Activated CD8-positive, alpha-beta memory T cell treated with anti-CD3 and anti-CD28 coated beads, Interleukin-2, amount 50 U/mL, for 24 hours (primary cell): ENCODE measurements around the gene PRDM16.

Experiments
- DNase-seq: peaks from one replicate; pipeline ENCODE4 v3.0.0-alpha.2; 2020; ENCODE audit errors: extremely low read depth

The PRDM16 gene

DNA sequence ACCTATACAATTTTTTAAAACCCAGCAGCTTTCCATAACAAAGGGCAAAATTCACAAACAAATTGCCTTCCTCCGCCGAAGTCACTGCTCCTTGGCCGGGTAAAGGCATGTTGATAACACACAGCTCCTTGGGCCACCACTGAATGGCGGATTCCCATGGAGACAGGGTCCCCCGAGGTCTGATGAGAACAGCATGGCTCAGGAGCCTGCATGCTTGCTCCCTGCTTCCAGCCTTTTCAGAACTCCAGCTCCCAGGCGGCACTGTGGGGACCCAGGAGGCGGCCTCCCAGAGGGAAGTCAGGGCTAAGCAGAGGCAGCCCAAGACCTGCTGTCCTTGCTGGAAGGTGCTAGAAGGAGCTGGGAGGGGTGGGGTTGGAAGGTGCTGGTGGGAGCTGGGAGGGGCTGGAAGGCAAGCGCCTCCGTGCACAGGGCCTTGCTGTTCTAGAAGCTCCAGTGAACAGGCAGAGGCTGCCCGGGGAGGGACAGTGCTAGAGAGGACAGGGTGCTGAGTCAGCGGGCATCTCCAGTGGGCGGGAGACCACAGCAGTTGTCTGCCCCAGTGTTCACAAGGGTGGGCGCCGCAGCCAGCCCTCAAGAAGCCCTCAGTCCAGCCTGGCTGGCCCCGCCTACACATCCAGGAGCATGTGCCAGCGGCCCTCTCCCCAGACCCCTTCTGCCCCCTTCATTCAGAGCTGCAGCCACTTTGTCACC is 35.1 kb downstream of the PRDM16 start:
- no peak for DNase-seq

DNA sequence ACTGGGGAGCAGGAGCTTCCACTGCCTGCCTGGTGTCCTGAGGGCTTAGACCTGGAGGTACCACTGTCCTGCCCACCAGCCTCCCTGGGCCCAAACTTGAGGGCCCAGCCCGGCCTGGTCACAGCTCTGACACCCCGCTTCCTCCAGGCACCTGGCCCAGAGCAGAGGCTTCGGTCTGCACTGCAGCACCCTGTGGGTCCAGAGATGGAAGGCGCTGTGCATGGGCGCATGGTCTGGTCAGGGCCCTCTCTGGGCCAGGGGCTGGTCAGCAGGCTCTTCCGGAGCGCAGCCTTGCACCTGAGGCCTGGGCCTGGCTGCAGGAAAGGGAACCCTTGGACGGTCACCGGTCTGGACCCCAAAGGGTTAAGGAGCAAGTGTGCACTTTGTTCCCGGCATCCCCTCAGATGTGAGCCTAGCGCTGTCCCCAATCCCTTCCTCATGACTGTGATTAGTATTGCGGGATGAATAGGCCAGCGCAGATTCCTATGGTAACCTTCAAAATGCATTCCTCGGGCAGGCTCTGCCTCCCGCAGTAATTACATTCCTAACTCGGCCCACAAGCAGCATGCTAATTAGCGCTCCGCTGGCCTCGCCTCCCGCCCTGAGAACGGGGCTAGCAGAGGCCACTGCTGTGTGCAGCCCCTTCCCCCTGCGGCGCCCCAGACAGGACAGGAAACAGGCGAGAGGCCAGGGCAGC is 36.3 kb downstream of the PRDM16 start:
- DNase-seq: no peak

DNA sequence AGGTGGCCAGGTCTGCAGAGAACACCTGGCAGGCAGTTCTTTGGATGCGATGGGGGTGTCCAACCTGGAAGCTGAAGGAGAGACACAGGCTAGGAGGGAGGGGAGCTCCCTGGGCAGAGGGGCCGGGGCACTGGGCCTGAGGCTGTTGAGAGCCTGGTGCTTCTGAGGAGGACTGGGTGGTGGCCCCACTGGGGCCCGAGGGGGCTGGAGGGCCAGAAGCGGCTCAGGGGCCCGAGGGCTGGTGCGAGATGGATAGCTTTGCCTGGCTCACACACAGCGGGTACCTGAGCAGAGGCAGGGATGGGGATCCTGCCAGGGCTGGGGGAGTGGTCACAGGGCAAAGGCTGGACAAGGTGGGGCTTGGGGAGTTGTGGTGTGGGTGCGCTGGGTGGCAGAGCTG is 37.2 kb downstream of the PRDM16 start:
- no peak for DNase-seq

DNA sequence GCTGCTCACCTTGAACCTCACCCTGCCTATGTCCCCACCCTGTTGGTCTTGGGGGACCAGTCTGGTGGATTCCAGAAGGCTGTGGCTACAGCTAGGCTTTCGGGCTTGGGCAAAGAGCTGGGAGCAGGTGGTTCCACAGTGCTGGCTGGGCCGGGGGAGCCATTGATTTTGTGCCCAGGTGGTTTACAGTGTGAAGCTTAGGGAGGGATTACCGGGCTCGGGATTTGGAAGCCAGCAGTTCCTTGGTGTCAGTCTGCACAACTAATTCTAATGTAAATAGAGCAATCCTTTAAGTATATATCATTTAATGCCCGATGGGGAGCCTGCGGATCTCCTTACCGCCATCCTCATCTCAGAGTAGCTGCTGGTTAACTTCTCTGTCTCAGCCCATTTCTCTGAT is 38.2 kb downstream of the PRDM16 start:
- DNase-seq: no peak

DNA sequence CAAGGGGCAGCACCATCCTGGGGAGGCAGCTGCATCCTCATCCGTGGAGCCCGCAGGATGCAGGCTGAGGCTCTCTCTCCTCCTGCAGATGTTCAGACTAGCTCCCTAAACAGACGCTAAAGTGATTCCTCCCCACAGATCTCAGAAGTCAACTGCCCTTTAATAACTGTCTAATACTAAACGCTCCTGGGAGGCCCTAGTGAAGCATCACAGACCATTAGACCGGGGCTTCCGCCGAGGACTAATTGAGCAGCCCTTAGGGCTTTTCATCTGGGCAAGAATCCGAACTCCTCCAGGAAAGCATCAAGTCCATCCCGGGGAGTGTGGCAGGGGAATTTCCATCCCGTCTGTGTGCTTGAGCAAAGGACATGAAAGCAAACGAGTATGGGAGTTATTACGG is 40.4 kb downstream of the PRDM16 start:
- DNase-seq: no peak

DNA sequence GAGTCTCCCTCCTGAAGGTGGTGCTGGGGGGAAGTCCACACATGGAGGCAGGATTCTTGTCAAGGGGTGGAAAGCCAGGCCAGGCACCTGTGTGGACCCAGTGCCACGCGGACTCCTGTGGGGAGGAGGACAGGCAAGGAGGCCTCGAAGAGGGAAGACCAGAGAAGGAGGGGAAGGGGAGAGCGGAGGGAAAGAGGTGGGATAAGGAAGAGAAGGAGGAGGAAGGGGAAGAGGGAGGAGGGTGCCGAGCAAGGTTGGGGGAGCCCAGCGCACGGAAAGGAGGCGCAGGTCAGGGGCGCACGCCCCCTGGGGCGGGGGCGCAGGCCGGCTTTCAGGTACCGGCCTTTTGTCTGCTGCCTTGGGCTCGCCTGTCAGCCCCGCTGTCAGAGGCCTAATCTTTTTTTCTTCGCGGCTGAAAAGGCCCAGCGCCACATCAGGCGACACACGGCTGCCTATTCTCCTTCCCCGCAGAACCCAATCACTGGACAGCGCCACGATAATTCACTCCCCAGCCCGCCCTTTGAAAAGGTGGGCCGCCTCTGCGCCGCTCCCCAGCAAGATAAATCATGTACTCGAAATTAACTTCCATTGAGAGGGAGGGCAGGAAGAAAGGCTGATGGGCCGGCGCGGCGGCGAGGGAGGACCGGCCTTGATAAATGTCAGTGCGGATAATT is 42.5 kb downstream of the PRDM16 start:
- no peak for DNase-seq

DNA sequence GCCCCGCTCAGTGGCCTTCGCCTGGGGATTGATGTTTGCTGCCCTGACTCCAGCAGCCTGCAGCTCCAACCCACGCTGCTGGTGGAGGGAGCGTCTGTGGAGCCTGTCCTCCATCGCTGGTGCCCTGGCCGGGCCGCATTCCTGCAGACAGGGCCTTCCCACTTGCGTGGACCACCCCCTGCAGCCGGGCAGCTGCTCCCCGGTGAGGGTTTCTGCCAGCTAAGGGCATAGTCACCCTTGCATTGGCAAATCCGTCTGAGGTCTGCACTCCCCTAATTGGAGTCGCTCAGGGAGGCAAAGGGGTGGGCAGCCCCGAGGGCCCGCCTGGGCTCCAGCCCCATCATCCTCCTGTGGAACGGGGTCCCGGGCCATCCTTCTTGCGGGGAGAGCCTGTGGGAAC is 43.5 kb downstream of the PRDM16 start:
- DNase-seq: no peak

DNA sequence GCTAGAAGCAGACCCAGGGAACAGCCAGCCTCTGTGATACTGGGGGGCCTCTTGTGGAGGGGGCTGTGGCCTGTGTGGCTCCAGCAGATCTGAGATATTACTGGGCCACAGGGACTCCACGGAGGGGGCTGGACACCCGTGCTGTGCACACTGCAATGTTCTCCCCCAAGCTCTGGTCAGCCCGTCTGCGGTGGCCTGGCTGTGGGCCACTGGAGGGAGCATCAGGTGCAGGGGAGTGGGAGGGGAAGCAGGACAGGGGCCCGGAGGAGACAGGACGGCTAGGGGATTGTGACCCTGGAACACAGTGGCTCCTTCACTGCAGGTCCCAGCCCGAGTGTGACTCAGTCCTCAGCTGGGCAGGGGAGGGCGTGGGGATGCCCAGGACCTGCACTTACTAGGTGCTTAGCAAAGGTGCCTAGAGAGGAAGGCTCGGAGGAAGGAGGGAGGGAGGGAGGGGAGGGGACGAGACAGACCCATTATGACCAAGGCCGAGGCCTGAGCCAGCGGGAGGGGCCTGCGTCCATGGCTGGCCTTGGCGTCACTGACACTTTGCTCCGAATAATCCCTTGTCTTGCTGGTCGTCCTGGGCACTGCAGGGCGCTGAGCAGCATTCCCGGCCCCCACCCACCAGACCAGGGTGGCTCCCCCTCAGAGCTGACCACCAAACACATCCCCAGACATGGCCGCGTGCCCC is 44.2 kb downstream of the PRDM16 start:
- DNase-seq: no peak

DNA sequence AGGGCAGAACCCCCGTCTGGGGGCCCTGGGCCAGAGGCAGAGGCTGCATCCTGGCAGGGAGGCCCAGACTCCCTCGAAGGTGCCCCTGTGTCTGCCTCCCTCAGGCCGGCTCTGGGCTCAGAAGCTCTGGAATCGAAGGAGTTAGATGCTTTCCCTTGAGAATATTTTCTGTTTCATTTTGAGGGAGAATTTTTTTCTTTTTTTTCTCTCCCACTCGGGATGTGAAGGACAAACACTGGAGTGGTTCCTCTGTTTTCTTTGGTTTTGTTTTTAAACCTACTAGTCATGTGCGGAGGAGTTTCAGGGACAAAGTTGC is 44.7 kb downstream of the PRDM16 start:
- DNase-seq: no peak

DNA sequence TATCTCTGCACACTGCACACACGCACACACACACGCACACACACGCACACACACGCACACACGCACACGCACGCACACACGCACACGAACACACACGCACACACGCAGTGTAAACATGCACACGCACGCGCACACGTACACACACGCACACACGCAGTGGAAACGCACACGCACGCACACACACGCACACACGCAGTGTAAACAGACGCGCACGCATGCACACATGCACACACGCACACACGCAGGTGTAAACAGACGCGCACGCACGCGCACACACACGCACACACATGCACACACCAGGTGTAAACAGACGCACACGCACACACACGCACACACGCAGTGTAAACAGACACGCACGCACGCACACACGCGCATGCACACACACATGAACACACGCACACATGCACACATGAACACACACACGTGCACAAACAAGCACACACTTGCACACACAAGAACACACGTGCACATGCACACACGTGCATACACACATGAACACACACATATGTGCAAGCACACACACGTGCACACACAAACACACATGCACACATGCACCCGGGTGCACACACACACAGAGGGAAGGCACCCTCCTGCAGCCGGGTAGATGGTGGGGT is 45.2 kb downstream of the PRDM16 start:
- no peak for DNase-seq

DNA sequence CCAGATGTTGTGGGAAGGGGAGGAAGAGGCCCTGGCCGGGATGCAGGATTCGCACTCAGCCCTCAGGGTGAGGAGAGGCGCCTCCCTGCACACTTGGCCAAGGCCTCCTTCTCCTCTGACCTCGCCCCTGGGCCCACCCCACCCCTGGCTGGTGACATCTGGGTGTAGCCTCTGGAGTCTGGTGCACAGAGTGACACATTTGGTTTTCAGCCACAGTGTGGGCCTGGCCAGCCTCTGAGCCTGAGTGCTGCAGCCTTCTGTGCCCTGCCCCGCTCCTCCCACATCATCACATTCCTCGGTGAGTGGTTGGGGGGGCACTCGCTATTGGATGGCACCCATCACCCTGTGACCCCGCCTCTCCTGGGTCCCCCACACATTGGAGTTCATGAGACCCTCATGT is 45.8 kb downstream of the PRDM16 start:
- no peak for DNase-seq

DNA sequence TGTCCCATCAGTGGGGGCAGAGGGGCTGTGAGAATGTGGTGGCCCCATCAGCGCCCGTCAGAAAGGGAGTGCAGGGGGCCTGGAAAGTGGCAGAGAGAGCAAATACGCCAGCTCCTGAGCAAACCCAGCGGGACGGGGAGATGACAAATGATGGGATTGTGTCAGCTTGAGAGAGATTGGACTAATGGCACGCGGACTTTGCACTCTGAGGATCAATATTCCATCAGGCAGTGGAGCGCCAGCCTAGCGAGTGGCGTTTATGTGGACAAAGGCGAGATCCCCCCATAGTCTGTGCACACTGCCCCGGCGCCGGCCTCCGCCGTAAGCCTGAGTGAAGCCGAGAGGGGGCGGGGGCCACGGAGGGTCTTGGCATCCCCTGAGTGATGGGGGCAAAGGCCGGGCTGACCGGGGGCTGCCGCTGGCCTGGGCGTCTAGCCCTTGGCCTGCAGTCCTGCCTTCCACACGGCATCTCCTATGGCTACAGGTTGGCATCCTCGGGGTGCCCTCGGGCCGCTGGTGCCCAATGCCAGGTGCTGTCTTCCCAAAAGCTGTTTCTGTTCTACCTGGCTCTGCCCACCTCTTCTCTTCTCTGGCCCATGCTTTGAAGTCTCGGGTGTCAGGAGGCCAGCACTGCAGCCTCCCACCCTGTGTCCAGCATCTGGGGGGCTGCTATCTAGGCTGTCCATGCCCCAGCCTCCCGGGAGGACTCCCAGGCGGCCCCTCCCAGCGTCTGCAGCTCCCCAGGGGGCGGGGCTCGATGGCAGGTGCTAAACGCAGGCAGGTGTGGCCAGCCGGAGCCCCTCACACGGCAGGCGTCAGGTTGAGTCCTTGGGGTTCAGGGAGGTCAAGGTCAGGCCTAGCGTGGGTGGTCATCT is 46.5 kb downstream of the PRDM16 start:
- no peak for DNase-seq

DNA sequence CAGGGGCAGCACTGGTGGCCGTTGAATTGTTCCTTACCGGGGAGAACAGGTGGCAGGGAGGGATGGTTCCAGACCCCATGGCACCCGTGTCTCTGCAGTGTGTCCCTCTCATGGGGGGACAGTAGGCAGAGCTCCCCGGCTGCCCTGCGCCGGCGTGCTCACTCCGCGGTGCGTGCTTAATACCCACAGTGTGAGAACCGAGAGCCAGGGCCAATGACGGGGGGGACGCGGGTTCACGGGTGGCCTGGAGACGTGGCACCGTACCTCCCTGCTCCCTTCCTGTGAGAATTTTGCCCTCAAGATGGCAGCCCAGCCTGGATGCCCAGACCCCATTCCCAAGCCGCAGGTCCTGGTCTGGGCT is 47.1 kb downstream of the PRDM16 start:
- no peak for DNase-seq

DNA sequence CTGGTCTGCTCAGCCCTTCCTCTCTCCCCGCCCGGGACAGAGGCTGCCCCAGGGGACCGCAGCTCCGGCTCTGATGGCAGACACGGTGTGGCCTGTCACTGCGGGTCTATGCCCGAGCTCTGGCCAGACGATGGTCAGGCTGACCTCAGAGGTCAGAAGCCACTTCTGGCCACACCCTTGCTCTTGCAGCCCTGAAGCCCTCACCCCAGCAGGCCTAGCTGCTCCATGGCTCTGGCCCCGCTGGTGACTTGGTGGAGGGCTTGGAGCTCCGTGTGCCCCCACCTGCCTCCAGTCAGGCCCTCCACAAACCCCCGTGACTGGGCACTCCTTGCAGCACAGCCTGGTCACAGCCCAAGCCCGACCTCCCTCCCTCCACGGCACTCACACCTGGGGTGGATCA is 47.6 kb downstream of the PRDM16 start:
- no peak for DNase-seq

DNA sequence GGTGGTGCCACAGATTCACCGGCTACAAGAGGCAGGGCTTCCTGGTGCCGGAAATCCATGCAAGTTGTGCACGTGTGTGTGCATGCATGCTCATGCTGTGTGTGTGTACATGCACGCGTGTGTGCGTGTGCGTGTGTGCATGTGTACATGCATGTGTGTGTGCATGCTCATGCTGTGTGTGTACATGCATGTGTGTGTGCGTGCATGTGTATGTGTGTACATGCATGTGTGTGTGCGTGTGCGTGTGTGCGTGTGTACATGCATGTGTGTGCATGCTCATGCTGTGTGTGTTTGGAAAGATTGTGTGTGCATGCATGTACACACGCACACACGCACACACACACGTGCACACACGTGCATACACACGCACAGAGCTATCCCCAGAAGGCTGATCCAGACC is 48.9 kb downstream of the PRDM16 start:
- DNase-seq: no peak

DNA sequence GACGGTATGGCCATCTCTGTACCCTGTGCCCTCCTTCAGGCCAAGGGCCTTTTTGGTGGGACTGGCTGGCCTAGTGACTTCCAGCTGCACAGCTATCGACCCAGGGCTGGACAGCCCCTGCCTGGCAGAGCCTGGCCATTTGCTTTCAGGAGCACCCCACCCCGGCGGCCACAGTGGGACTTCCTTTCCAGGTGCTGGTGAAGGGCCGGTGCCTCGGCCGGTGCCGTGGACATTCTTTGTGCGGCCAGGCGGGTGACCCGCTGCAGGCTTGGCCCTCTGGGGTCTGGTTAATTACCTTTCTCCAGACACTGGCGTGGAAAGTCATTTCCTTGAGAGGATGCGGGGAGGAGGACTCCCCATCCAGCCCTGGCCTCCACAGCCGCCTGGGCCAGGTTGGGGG is 50.1 kb downstream of the PRDM16 start:
- no peak for DNase-seq

DNA sequence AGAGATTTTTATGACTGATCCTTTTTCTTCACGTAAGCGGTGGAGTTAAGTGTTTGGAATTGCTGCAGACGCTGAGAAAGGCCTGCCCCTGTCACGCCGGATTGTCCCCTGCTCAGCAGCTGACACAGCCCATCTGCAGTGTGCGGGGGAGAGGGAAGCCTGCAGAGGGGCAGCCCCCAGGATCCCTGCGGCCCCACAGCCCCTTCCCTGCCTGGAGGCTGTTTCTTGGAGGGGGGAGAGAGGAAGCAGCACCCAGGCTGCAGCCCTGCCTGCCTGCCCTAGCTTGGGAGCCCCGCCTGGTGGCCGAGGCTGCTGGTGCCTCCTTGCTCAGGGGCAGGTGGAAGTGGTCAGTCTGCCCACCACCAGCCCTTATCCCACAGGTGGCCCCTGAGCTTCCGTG is 50.7 kb downstream of the PRDM16 start:
- no peak for DNase-seq

DNA sequence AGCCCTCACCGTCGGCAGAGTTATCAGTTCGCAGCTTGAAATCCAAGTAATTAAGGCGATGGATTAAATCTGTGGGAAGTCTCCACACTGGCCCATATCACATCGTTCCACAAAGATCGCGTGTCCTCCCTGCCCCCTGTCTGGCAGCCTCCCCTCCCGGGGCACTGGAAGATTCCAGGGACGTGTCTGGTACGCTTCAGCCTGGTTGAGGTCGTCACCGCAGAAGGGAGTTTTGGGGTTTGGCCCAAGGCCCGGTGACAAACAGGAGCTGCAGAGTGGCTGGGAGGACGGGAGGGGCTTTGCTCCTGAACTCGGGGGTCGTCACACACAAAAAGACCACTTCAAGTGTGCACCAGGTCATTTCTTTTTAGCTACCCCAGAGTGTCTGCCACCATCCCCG is 51.1 kb downstream of the PRDM16 start:
- DNase-seq: no peak

DNA sequence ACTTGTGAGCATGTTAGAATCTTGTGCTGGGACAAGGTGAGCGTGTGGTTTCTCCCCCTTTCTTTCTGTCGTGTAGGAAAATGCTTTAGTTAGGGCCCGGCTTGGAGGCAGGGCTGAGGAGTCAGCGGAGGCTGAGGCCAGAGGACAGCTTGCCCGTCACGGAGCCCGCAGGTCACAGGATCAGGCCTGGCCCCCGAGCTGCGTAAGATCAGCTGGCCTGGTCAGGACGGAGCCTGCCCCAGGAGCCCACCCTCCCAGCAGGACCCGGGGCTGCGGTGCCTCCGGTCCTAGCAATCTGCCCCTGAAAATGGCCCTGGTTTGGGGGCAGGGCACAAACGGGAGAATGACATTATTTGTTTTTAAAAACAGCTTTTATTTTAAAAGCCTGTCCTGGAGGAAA is 52.0 kb downstream of the PRDM16 start:
- no peak for DNase-seq

DNA sequence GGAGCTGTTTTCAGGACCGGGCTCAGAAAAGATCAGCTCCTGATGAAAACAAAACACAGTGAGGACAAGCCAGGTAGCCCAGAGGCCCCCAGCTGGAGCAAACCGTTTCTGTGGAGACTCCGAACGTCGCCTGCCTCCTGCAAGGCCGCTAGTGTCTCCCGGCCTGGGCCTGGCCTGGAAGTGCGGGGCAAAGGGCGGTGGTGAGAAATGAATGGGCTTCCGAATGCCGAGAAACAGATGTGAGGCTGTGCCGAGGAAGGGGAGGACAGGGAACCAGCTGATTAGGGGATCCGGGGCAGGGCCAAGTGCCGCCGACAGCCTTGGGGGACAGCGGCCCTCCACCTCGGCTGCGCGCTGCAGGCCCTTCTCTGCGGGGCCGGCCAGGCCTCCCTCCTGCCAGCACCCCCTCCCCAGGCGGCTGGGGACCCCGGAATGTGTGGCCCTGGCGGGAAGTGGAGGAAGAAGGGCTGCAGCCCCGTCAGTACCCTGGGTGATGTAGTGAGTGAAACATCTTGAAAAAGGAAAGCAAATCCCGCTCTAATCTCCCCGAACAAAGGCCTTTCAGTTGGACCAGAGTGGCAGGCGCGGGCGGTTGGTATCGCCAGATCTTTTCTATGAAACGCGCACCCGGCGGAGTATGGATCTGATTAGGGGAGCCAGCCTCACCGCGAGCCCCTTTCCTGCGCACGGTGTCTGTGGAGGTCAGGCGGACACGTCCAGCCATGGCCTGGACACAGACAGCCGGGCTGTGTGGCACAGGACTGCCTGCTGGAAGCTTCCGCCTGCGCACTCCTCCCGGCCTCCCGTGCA is 52.6 kb downstream of the PRDM16 start:
- no peak for DNase-seq

DNA sequence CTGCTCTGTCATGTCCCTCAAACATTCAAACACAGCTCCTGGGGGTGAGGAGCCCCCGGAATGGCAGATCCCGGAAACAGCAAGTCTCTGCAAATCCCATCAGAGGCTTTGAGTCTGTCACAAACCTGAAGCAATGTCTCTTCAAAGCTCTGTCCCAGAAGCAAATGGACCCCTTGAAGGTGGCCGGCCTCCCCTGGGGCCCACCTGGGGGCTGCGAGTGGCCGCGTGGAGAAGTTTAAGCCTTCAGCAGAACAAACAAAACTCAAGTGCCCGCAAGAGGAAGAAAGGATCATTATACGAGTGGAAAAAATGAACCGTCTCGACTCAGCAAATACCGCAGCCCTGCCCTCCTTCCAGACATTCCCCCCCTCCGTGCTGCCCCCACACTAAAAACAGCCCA is 53.3 kb downstream of the PRDM16 start:
- no peak for DNase-seq
